ENCODE measurements around the gene CEP164.
"Not testable (repeated sequence)": the region's sequence is repeated elsewhere in the genome, so short reads cannot be mapped to it uniquely, and the experiment has no call there.

Gene CEP164

GRCh38 chr11:117456721-117457029 is 129.0 kb downstream of the CEP164 start:
- H3K18ac ChIP-seq (ENCODE audit: low read depth in 1 of 2, low read length in 2 of 2); H3K4me3 ChIP-seq (ENCODE audit: insufficient read depth in 1 of 2, low read depth in 1 of 2, low read length in 2 of 2); H3K4me1 ChIP-seq (ENCODE audit: control insufficient read depth, insufficient read depth, low read depth, low read length); H4K91ac ChIP-seq (ENCODE audit: low read length); H3K23ac ChIP-seq (ENCODE audit: low read length in 2 of 2); H3K27ac ChIP-seq (ENCODE audit: low read length, poor library complexity, severe bottlenecking); H3K9ac ChIP-seq (ENCODE audit: low read length); H4K8ac ChIP-seq (ENCODE audit: low read length); H3K4me2 ChIP-seq (ENCODE audit: low read length, poor library complexity, severe bottlenecking); H2AK5ac ChIP-seq (ENCODE audit: low read length, severe bottlenecking); H3K14ac ChIP-seq (ENCODE audit: low read length in 2 of 2); H2BK15ac ChIP-seq (ENCODE audit: low read depth, poor library complexity, severe bottlenecking); H2BK12ac ChIP-seq (ENCODE audit: low read length in 2 of 2); H3K79me1 ChIP-seq (replicated peaks; ENCODE audit: low read length, poor library complexity, severe bottlenecking); H3K36me3 ChIP-seq (ENCODE audit: control insufficient read depth in 1 of 2, insufficient read depth in 2 of 2, low read depth in 1 of 2, low read length in 2 of 2); H2BK120ac ChIP-seq (ENCODE audit: low read depth, low read length); H3K4ac ChIP-seq (ENCODE audit: low read depth in 1 of 2, low read length in 2 of 2); H2AFZ ChIP-seq (ENCODE audit: low read depth, low read length); H2BK5ac ChIP-seq (ENCODE audit: low read depth, low read length, poor library complexity, severe bottlenecking); DNase-seq: not testable (repeated sequence)
- peaks cover 22% of the 10 kb centered on the region for H3K9me3 ChIP-seq (ENCODE audit: control insufficient read depth, low read length)
- H3K27me3 ChIP-seq (ENCODE audit: control insufficient read depth in 1 of 2, insufficient read depth in 1 of 2, low read length in 2 of 2), result peaks cover 35 to 39% of the 10 kb centered on the region in 2 experiments
- WGBS, result 87% methylated on average over 8 of the region's 8 CpGs

GRCh38 chr11:117457031-117457785 is 129.6 kb downstream of the CEP164 start:
- Histone ChIP-seq H3K14ac (ENCODE audit: low read length in 2 of 2) (no peak overlapping the region), H3K27ac (ENCODE audit: low read length, poor library complexity, severe bottlenecking) (no peak overlapping the region), H3K23ac (ENCODE audit: low read length in 2 of 2) (no peak overlapping the region), H3K9me3 (ENCODE audit: control insufficient read depth, low read length) (peaks cover 22% of the 10 kb centered on the region), H4K8ac (ENCODE audit: low read length) (no peak overlapping the region), H3K9ac (ENCODE audit: low read length) (no peak overlapping the region), H2BK120ac (ENCODE audit: low read depth, low read length) (no peak overlapping the region), H3K18ac (ENCODE audit: low read depth in 1 of 2, low read length in 2 of 2) (no peak overlapping the region), H3K4me2 (ENCODE audit: low read length, poor library complexity, severe bottlenecking) (no peak overlapping the region), H2BK5ac (ENCODE audit: low read depth, low read length, poor library complexity, severe bottlenecking) (no peak overlapping the region), H3K36me3 (ENCODE audit: control insufficient read depth in 1 of 2, insufficient read depth in 2 of 2, low read depth in 1 of 2, low read length in 2 of 2) (no peaks in the 10 kb centered on the region), H2AFZ (ENCODE audit: low read depth, low read length) (no peak overlapping the region), H3K27me3 (ENCODE audit: control insufficient read depth in 1 of 2, insufficient read depth in 1 of 2, low read length in 2 of 2) (peaks cover 39 to 40% of the 10 kb centered on the region in 2 experiments), H2BK15ac (ENCODE audit: low read depth, poor library complexity, severe bottlenecking) (no peak overlapping the region), H4K91ac (ENCODE audit: low read length) (no peak overlapping the region), H3K4me1 (ENCODE audit: control insufficient read depth, insufficient read depth, low read depth, low read length) (peaks cover 2% of the 10 kb centered on the region), H2BK12ac (ENCODE audit: low read length in 2 of 2) (no peak overlapping the region), H3K4ac (ENCODE audit: low read depth in 1 of 2, low read length in 2 of 2) (no peak overlapping the region), H3K4me3 (ENCODE audit: insufficient read depth in 1 of 2, low read depth in 1 of 2, low read length in 2 of 2) (no peak overlapping the region), H2AK5ac (ENCODE audit: low read length, severe bottlenecking) (no peak overlapping the region), H3K79me1 (replicated peaks; ENCODE audit: low read length, poor library complexity, severe bottlenecking) (no peaks in the 10 kb centered on the region)
- 87% methylated on average over 15 of the region's 15 CpGs for WGBS
- no peak for DNase-seq

- Histone ChIP-seq H2BK12ac (ENCODE audit: low read length in 2 of 2) (no peak overlapping the region), H3K4me3 (ENCODE audit: insufficient read depth in 1 of 2, low read depth in 1 of 2, low read length in 2 of 2) (no peak overlapping the region), H2BK15ac (ENCODE audit: low read depth, poor library complexity, severe bottlenecking) (no peak overlapping the region), H4K91ac (ENCODE audit: low read length) (no peak overlapping the region), H3K23ac (ENCODE audit: low read length in 2 of 2) (no peak overlapping the region), H3K14ac (ENCODE audit: low read length in 2 of 2) (no peak overlapping the region), H3K18ac (ENCODE audit: low read depth in 1 of 2, low read length in 2 of 2) (no peak overlapping the region), H3K27ac (ENCODE audit: low read length, poor library complexity, severe bottlenecking) (no peak overlapping the region), H3K4me1 (ENCODE audit: control insufficient read depth, insufficient read depth, low read depth, low read length) (peaks cover 2% of the 10 kb centered on the region), H3K79me1 (replicated peaks; ENCODE audit: low read length, poor library complexity, severe bottlenecking) (no peaks in the 10 kb centered on the region), H2AK5ac (ENCODE audit: low read length, severe bottlenecking) (no peak overlapping the region), H2AFZ (ENCODE audit: low read depth, low read length) (no peak overlapping the region), H2BK5ac (ENCODE audit: low read depth, low read length, poor library complexity, severe bottlenecking) (no peak overlapping the region), H3K9me3 (ENCODE audit: control insufficient read depth, low read length) (peaks cover 22% of the 10 kb centered on the region), H4K8ac (ENCODE audit: low read length) (no peak overlapping the region), H3K4ac (ENCODE audit: low read depth in 1 of 2, low read length in 2 of 2) (no peak overlapping the region), H3K27me3 (ENCODE audit: control insufficient read depth in 1 of 2, insufficient read depth in 1 of 2, low read length in 2 of 2) (peaks cover 42% of the 10 kb centered on the region in 2 experiments), H3K36me3 (ENCODE audit: control insufficient read depth in 1 of 2, insufficient read depth in 2 of 2, low read depth in 1 of 2, low read length in 2 of 2) (no peaks in the 10 kb centered on the region), H3K4me2 (ENCODE audit: low read length, poor library complexity, severe bottlenecking) (no peak overlapping the region), H3K9ac (ENCODE audit: low read length) (no peak overlapping the region), H2BK120ac (ENCODE audit: low read depth, low read length) (no peak overlapping the region)
- 72% methylated on average over 8 of the region's 9 CpGs for WGBS
- no peak for DNase-seq
Observed at GRCh38 chr11:117457835-117458234, 130.2 kb downstream of the CEP164 start.

GRCh38 chr11:117458275-117459122 is 130.8 kb downstream of the CEP164 start:
- Histone ChIP-seq H3K14ac (ENCODE audit: low read length in 2 of 2) (no peak overlapping the region), H2AFZ (ENCODE audit: low read depth, low read length) (no peak overlapping the region), H3K9ac (ENCODE audit: low read length) (no peak overlapping the region), H2BK15ac (ENCODE audit: low read depth, poor library complexity, severe bottlenecking) (no peak overlapping the region), H3K18ac (ENCODE audit: low read depth in 1 of 2, low read length in 2 of 2) (no peak overlapping the region), H2BK12ac (ENCODE audit: low read length in 2 of 2) (no peak overlapping the region), H3K4me2 (ENCODE audit: low read length, poor library complexity, severe bottlenecking) (no peak overlapping the region), H2AK5ac (ENCODE audit: low read length, severe bottlenecking) (no peak overlapping the region), H4K91ac (ENCODE audit: low read length) (no peak overlapping the region), H2BK5ac (ENCODE audit: low read depth, low read length, poor library complexity, severe bottlenecking) (no peak overlapping the region), H3K4ac (ENCODE audit: low read depth in 1 of 2, low read length in 2 of 2) (no peak overlapping the region), H3K4me1 (ENCODE audit: control insufficient read depth, insufficient read depth, low read depth, low read length) (peaks cover 3% of the 10 kb centered on the region), H4K8ac (ENCODE audit: low read length) (no peak overlapping the region), H2BK120ac (ENCODE audit: low read depth, low read length) (no peak overlapping the region), H3K23ac (ENCODE audit: low read length in 2 of 2) (no peak overlapping the region), H3K27ac (ENCODE audit: low read length, poor library complexity, severe bottlenecking) (no peak overlapping the region), H3K36me3 (ENCODE audit: control insufficient read depth in 1 of 2, insufficient read depth in 2 of 2, low read depth in 1 of 2, low read length in 2 of 2) (no peaks in the 10 kb centered on the region), H3K9me3 (ENCODE audit: control insufficient read depth, low read length) (peaks cover 17% of the 10 kb centered on the region), H3K79me1 (replicated peaks; ENCODE audit: low read length, poor library complexity, severe bottlenecking) (no peaks in the 10 kb centered on the region), H3K27me3 (ENCODE audit: control insufficient read depth in 1 of 2, insufficient read depth in 1 of 2, low read length in 2 of 2) (peaks cover 45 to 48% of the 10 kb centered on the region in 2 experiments), H3K4me3 (ENCODE audit: insufficient read depth in 1 of 2, low read depth in 1 of 2, low read length in 2 of 2) (no peak overlapping the region)
- 92% methylated on average over 22 of the region's 22 CpGs for WGBS
- DNase-seq, result no peak

Data from mesenchymal stem cell (in vitro differentiated cells and primary cell).